Parathyroid adenoma (tissue), 2 donors: ENCODE measurements around the gene TIFAB.
A peak's percentile ranks its signal among the peaks of the same experiment; 100 is the strongest.

ENCODE experiments used
- H2AFZ ChIP-seq: fragments of 300-600 bp; sonication (generic); one replicate; pipeline ENCODE4 v1.7.0; 2017; ENCODE audit warnings: antibody characterized with exemption, mild to moderate bottlenecking
- H3K27ac ChIP-seq: fragments of 300-600 bp; sonication (generic); one replicate; pipeline ENCODE4 v1.7.0; 2017
- H3K27me3 ChIP-seq: fragments of 300-600 bp; sonication (generic); one replicate; pipeline ENCODE4 v1.7.0; 2017; ENCODE audit warnings: low read length; ENCODE audit not compliant: control insufficient read depth, insufficient read depth
- H3K36me3 ChIP-seq: fragments of 300-600 bp; sonication (generic); one replicate; pipeline ENCODE4 v1.7.0; 2017; ENCODE audit warnings: low read length; ENCODE audit not compliant: control insufficient read depth, insufficient read depth
- H3K4me1 ChIP-seq: fragments of 300-600 bp; sonication (generic); one replicate; pipeline ENCODE4 v1.7.0; 2017; ENCODE audit warnings: control low read depth
- H3K4me2 ChIP-seq: fragments of 300-600 bp; sonication (generic); one replicate; pipeline ENCODE4 v1.7.0; 2017; ENCODE audit warnings: low read length
- H3K4me3 ChIP-seq: fragments of 300-600 bp; sonication (generic); one replicate; pipeline ENCODE4 v1.7.0; 2017; ENCODE audit warnings: low read depth, low read length
- H3K79me2 ChIP-seq: fragments of 300-600 bp; sonication (generic); one replicate; pipeline ENCODE4 v1.7.0; 2017; ENCODE audit warnings: control low read depth
- H3K9ac ChIP-seq: fragments of 300-600 bp; sonication (generic); one replicate; pipeline ENCODE4 v1.7.0; 2017; ENCODE audit warnings: mild to moderate bottlenecking
- H3K9me3 ChIP-seq: fragments of 300-600 bp; sonication (generic); one replicate; pipeline ENCODE4 v1.7.0; 2017; ENCODE audit warnings: low read length; ENCODE audit not compliant: control insufficient read depth
- CTCF ChIP-seq: fragments of 300-600 bp; sonication (generic); IDR thresholded peaks from one replicate; pipeline ENCODE4 v1.7.0; 2017; ENCODE audit warnings: antibody characterized with exemption, mild to moderate bottlenecking
- donor health status: primary hyperparathyroidism.

TIFAB gene

GRCh38 chr5:135493406-135494180, 41.4 kb upstream of the TIFAB start:
- H3K9me3 ChIP-seq: no peaks in the 10 kb centered on the region
- H3K4me2 ChIP-seq: no peak overlapping the region
- no peaks in the 10 kb centered on the region for H3K79me2 ChIP-seq
- H3K27me3 ChIP-seq: peaks cover 4% of the 10 kb centered on the region
- no peak overlapping the region for H3K4me3 ChIP-seq
- TF ChIP-seq CTCF: no peak
- H3K4me1 ChIP-seq: peaks cover 14% of the 10 kb centered on the region
- no peak overlapping the region for H3K27ac ChIP-seq
- H2AFZ ChIP-seq: no peak overlapping the region
- no peaks in the 10 kb centered on the region for H3K36me3 ChIP-seq
- no peak overlapping the region for H3K9ac ChIP-seq

- Histone ChIP-seq H3K79me2 (no peaks in the 10 kb centered on the region), H3K27ac (no peak overlapping the region), H3K27me3 (peaks cover 4% of the 10 kb centered on the region), H3K4me2 (no peak overlapping the region), H2AFZ (no peak overlapping the region), H3K9ac (no peak overlapping the region), H3K36me3 (no peaks in the 10 kb centered on the region), H3K4me1 (peaks cover 14% of the 10 kb centered on the region), H3K9me3 (no peaks in the 10 kb centered on the region), H3K4me3 (no peak overlapping the region)
- TF ChIP-seq CTCF: no peak
Measured at GRCh38 chr5:135492319-135492626, 40.1 kb upstream of the TIFAB start.

GRCh38 chr5:135491552-135492318, 39.6 kb upstream of the TIFAB start:
- H3K4me2 ChIP-seq: peak overlapping the region; percentile 18
- peaks cover 14% of the 10 kb centered on the region for H3K4me1 ChIP-seq
- no peaks in the 10 kb centered on the region for H3K36me3 ChIP-seq
- no peaks in the 10 kb centered on the region for H3K9me3 ChIP-seq
- H2AFZ ChIP-seq: no peak overlapping the region
- no peak for TF ChIP-seq CTCF
- no peaks in the 10 kb centered on the region for H3K79me2 ChIP-seq
- no peak overlapping the region for H3K4me3 ChIP-seq
- H3K27ac ChIP-seq: no peak overlapping the region
- H3K27me3 ChIP-seq: peaks cover 4% of the 10 kb centered on the region
- H3K9ac ChIP-seq: no peak overlapping the region

- Histone ChIP-seq H3K4me3 (no peak overlapping the region), H3K27ac (no peak overlapping the region), H3K9ac (no peak overlapping the region)
Measured at GRCh38 chr5:135491038-135491551, 38.9 kb upstream of the TIFAB start.

More at GRCh38 chr5:135491038-135491551, 38.9 kb upstream of the TIFAB start:
- Histone ChIP-seq H2AFZ (no peak overlapping the region), H3K9me3 (no peaks in the 10 kb centered on the region), H3K4me1 (peaks cover 14% of the 10 kb centered on the region), H3K27me3 (peaks cover 4% of the 10 kb centered on the region), H3K36me3 (no peaks in the 10 kb centered on the region), H3K79me2 (no peaks in the 10 kb centered on the region), H3K4me2 (peak overlapping the region; percentile 18)
- TF ChIP-seq CTCF: no peak
